ENCODE data around the gene POLR3H.
"Not testable (repeated sequence)": the region's sequence is repeated elsewhere in the genome, so short reads cannot be mapped to it uniquely, and the experiment has no call there.

Gene POLR3H

GRCh38 chr22:41543854-41544670 lies at the start of gene POLR3H:
Gene POLR3H (minus strand): TSS chr22:41544470. CDS start chr22:41544101, 369 bp downstream.
- peak within 1 kb of the TSS; percentile 51 to 94 (median 69) for H3K4me3 ChIP-seq
- H3K27ac ChIP-seq, result peak within 1 kb of the TSS; percentile 7 to 92 (median 85)

GRCh38 chr22:41593336-41593960 lies 49.2 kb upstream of the POLR3H start:
- not testable (repeated sequence) for H3K27ac ChIP-seq, H3K4me3 ChIP-seq

GRCh38 chr22:41589391-41590241 lies 45.3 kb upstream of the POLR3H start, which contains the start of gene PMM1:
Gene PMM1 (minus strand): TSS chr22:41589840. CDS start chr22:41589805, 35 bp downstream.
- Histone ChIP-seq H3K27ac (peak within 1 kb of the TSS in 20 of 21 experiments; percentile 31 to 93 (median 78)), H3K4me3 (peak within 1 kb of the TSS; percentile 54 to 97 (median 70))

- Histone ChIP-seq H3K27ac (peak overlapping the region in 1 of 21 experiments; percentile 76), H3K4me3 (no peak overlapping the region)
Measured at GRCh38 chr22:41587347-41587723, 43.1 kb upstream of the POLR3H start.

GRCh38 chr22:41585898-41586297 lies 41.6 kb upstream of the POLR3H start:
- H3K27ac ChIP-seq, result no peak overlapping the region
- H3K4me3 ChIP-seq, result no peak overlapping the region

GRCh38 chr22:41584881-41585280 lies 40.6 kb upstream of the POLR3H start:
- Histone ChIP-seq H3K4me3 (no peak overlapping the region), H3K27ac (no peak overlapping the region)

GRCh38 chr22:41582694-41583093 lies 38.4 kb upstream of the POLR3H start:
- Histone ChIP-seq H3K4me3 (no peak overlapping the region), H3K27ac (no peak overlapping the region)

- H3K4me3 ChIP-seq, result no peak overlapping the region
- H3K27ac ChIP-seq, result no peak overlapping the region
Measured at GRCh38 chr22:41579997-41580355, 35.7 kb upstream of the POLR3H start.

GRCh38 chr22:41579297-41579996 lies 35.2 kb upstream of the POLR3H start:
- Histone ChIP-seq H3K27ac (no peak overlapping the region), H3K4me3 (no peak overlapping the region)

- no peak overlapping the region for H3K27ac ChIP-seq
- H3K4me3 ChIP-seq, result no peak overlapping the region
Measured at GRCh38 chr22:41578818-41579217, 34.5 kb upstream of the POLR3H start.

- Histone ChIP-seq H3K27ac (no peak overlapping the region), H3K4me3 (no peak overlapping the region)
Measured at GRCh38 chr22:41578114-41578513, 33.8 kb upstream of the POLR3H start.

- Histone ChIP-seq H3K4me3 (no peak overlapping the region), H3K27ac (no peak overlapping the region)
Measured at GRCh38 chr22:41576877-41577276, 32.6 kb upstream of the POLR3H start.

- H3K4me3 ChIP-seq, result no peak overlapping the region
- peak overlapping the region in 2 of 21 experiments; percentile 35 to 43 for H3K27ac ChIP-seq
Measured at GRCh38 chr22:41575533-41575932, 31.3 kb upstream of the POLR3H start.

GRCh38 chr22:41574847-41575381 lies 30.6 kb upstream of the POLR3H start:
- no peak overlapping the region for H3K4me3 ChIP-seq
- H3K27ac ChIP-seq, result peak overlapping the region in 2 of 21 experiments; percentile 35 to 43

GRCh38 chr22:41573677-41574076 lies 29.4 kb upstream of the POLR3H start:
- Histone ChIP-seq H3K27ac (no peak overlapping the region), H3K4me3 (no peak overlapping the region)

- H3K4me3 ChIP-seq, result not testable (repeated sequence)
Measured at GRCh38 chr22:41572305-41572704, 28.0 kb upstream of the POLR3H start.

GRCh38 chr22:41571786-41572185 lies 27.5 kb upstream of the POLR3H start:
- H3K4me3 ChIP-seq, result no peak overlapping the region

More at GRCh38 chr22:41572305-41572704, 28.0 kb upstream of the POLR3H start:
- not testable (repeated sequence) for H3K27ac ChIP-seq

GRCh38 chr22:41570221-41570620 lies 26.0 kb upstream of the POLR3H start:
- Histone ChIP-seq H3K27ac (no peak overlapping the region), H3K4me3 (no peak overlapping the region)

More at GRCh38 chr22:41571786-41572185, 27.5 kb upstream of the POLR3H start:
- no peak overlapping the region for H3K27ac ChIP-seq

GRCh38 chr22:41568811-41569210 lies 24.5 kb upstream of the POLR3H start:
- H3K27ac ChIP-seq, result no peak overlapping the region
- H3K4me3 ChIP-seq, result no peak overlapping the region

GRCh38 chr22:41567512-41567768 lies 23.2 kb upstream of the POLR3H start:
- H3K27ac ChIP-seq, result no peak overlapping the region
- no peak overlapping the region for H3K4me3 ChIP-seq
